Cardiac fibroblast (primary cell): Measurements from ENCODE around the gene NAB2.
A peak's percentile ranks its signal among the peaks of the same experiment; 100 is the strongest.
"Not testable (repeated sequence)": the region's sequence is repeated elsewhere in the genome, so short reads cannot be mapped to it uniquely, and the experiment has no call there.

Source experiments
- DNase-seq, 2 donors: peaks; one replicate each; pipeline versions ENCODE4 v3.0.0 to v3.0.0-alpha.2; 2010; ENCODE audit warnings: low read depth in 2 of 2
- H3K4me3 ChIP-seq, 2 donors: replicated peaks in 1 of 2; 1 replicate in 1 of 2; 2 replicates in 1 of 2; pipeline ENCODE4 v1.5.1; 2011; ENCODE audit warnings: low read depth in 2 of 2, low read length in 2 of 2, mild to moderate bottlenecking in 2 of 2, moderate library complexity in 1 of 2
- TF ChIP-seq, protein P1 (sequence below): IDR thresholded peaks from one replicate; pipeline ENCODE4 v1.5.1; 2011; ENCODE audit warnings: low read depth, mild to moderate bottlenecking, low read length, inconsistent platforms

The NAB2 gene

DNA sequence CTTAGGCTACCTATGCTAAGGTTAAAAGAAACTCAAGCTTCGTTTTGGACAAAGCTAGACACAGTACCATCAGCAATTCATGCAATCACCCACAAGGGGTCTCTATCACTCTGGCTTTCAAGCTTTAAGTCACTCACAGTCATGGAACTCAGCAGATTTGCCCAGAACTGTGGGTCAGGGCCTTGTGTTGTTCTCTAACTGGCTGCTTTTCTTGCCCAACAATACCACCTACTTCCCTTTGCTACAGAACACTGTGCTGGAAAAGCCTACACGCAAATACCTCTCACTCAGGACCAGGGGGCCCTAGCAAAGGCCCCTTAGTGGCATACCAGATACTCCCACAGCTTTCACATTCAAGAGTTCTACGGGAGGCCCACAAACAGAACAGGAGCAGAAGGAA is 19.4 kb upstream of the NAB2 start:
- TF ChIP-seq, protein P1, sequence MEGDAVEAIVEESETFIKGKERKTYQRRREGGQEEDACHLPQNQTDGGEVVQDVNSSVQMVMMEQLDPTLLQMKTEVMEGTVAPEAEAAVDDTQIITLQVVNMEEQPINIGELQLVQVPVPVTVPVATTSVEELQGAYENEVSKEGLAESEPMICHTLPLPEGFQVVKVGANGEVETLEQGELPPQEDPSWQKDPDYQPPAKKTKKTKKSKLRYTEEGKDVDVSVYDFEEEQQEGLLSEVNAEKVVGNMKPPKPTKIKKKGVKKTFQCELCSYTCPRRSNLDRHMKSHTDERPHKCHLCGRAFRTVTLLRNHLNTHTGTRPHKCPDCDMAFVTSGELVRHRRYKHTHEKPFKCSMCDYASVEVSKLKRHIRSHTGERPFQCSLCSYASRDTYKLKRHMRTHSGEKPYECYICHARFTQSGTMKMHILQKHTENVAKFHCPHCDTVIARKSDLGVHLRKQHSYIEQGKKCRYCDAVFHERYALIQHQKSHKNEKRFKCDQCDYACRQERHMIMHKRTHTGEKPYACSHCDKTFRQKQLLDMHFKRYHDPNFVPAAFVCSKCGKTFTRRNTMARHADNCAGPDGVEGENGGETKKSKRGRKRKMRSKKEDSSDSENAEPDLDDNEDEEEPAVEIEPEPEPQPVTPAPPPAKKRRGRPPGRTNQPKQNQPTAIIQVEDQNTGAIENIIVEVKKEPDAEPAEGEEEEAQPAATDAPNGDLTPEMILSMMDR, result peak; percentile 83
- DNase-seq, result peak; percentile 91 to 96
- no peak overlapping the region for H3K4me3 ChIP-seq

DNA sequence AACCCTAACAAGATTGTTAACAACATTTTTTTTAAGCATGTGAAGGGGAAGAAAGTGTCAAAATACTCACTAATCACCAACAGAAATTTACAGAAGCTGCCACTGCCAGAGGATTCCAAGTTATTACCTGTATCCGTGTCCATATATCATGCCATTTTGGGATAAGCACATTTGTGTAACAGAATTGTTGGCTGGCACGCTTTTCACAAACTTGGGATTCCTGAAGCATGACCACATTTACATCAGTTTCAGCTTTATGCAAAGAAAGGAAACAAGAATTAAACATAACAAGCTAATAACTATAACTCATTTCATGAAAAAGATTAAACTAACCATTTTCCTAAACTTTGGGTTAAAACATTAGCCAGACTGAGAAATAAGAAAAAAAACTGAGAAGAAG is 16.3 kb upstream of the NAB2 start:
- TF ChIP-seq, protein P1, result no peak
- no peak overlapping the region for H3K4me3 ChIP-seq
- DNase-seq, result peak in 1 of 2 donors; percentile 21

DNA sequence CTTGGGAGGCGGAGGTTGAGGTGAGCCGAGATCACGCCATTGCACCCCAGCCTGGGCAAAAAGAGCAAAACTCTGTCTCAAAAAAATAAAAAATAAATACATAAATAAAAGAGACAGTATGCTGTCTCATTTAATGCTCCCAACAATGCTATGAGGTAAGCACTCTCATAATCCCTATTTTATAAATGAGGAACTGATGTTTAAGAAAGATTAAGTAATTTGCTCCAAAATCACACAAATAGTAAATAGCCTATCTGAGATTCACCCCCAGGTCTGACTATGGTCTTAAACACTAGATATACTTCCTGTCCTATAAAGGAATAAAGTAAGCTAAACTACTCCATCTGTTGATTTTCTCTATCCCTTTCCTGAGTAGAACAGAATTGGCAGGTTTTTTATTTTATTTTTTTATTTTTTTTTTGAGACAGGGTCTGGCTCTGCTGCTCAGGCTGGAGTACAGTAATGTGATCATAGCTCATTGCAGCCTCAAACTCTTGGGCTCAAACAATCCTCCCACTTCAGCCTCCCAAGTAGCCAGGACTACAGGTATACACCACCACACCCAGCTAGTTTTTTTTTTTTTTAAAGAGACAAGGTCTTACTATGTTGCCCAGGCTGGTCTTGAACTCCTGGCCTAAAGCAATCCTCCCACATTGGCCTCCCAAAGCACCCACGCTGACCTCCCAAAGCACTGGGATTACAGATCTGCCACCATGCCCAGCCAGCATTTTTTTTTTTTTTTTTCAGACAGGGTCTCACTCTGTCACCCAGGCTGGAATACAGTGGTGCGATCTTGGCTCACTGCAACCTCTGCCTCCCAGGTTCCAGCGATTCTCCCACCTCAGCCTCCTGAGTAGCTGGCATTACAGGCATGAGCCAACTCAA is 15.1 kb upstream of the NAB2 start:
- not testable (repeated sequence) for H3K4me3 ChIP-seq, DNase-seq

DNA sequence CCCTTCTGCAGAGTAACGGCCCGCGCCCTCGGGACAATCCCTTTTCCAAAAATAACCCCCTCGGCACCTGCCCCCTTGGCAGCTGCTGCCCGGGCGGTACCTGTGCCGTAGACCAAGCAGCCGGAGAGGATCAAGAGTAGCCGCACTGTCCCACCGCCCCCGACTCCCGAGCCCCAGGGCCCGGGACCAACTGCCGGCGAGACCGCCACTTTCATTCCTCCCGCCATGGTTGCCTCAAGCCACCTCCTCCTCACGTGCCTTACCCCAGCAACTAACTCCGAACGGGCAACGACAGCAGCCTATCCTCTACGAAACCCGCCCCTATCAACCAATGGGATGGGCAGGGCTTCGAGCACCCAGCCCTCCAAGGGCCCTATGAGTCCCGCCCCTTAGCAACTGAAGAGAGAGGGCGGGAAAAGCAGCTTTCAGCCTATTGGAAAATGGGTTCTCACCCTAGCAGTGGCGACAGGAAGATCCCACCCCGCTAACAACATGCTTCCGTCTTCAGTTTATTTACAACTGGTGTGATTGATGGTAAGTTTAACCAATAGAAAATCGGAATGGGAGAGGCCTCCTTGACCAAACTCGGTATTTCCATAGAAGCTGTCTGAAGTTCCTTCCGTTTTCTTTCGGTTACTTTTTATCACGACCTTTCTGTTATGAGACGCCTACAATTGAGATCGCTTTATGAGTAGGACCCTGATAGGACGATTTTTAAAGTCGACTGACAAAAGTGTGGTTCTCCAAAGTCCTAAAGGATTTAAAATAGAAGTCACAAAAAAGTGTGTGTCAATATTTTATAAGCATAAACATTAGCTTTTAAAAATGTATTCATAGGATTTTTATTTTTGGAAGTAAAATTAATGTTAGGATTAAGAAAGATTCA is 10.2 kb upstream of the NAB2 start, which contains the start of gene NEMP1:
Gene NEMP1, minus strand, starts transcription at position 273 of the 886 bp plus-strand sequence. Its CDS starts 46 bp downstream, at position 227.
- H3K4me3 ChIP-seq, result peak within 1 kb of the TSS; percentile 73 to 84
- TF ChIP-seq, protein P1, result no peak
- DNase-seq, result peak; percentile 100

DNA sequence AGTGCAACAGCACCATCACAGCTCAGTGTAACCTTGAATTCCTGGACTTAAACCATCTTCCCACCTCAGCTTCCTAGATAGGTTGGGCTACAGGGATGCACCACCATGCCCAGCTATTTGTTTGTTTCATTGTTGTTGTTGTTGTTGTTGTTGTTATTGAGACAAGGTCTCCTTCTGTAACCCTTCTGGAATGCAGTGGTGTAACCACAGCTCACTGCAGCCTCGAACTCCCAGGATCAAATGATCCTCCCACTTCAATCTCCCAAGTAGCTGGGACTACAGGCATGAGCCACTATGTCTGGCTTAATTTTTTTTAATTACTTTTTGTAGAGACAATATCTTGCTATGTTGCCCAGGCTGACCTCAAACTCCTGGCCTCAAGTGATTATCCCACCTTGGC is 9.1 kb upstream of the NAB2 start:
- DNase-seq, result no peak
- H3K4me3 ChIP-seq, result no peak overlapping the region
- TF ChIP-seq, protein P1, result no peak

DNA sequence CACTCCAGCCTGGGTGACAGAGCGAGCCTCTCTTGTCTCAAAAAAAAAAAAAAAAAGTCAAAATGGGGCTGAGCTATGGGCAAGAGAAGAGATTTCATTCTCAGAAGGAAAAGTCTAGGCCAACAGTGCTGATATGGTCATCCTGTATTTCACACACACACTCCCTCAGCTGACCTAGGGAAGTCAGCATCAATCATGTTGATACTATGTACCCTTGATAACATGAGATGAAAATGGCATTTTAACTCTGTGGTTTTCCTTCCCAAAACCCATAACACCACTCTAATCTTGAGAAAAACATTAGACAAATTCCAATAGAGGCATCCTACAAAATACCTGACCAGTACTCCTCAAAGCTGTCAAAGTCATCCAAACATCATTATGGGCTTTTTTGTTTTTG is 8.1 kb upstream of the NAB2 start:
- TF ChIP-seq, protein P1, result no peak
- no peak for DNase-seq

DNA sequence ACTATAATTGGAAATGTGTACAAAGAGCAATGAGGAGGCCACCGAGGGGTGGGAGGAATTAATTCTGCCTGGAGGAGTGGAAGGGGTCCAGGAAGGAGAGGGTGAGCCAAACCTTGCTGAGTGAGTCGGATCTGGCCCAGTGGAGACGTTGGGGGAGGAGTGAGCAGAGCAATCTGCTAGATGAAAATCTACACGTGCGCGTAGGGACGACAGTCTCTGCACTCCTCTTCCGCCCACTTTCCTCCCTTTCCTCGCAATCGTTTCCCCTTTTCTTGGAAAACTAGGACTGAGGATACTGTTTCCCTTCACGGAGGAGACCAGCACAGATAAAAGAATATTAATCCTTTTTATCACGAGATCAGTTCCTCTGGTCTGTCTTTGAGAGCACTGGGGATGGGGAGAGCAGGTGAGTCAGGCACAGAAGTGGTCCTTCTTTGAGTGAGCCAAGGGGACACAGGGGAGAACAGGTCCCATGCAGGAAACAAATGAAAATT is 2.9 kb upstream of the NAB2 start:
- TF ChIP-seq, protein P1, result no peak
- peak overlapping the region; percentile 72 to 78 for H3K4me3 ChIP-seq
- DNase-seq, result peak in 1 of 2 donors; percentile 86

More for the DNA sequence above, 8.1 kb upstream of the NAB2 start:
- no peak overlapping the region for H3K4me3 ChIP-seq
